ENCODE results near the gene TSPO2. TPM values are rescaled to one million over a fixed set of nuclear protein-coding genes. Genes with fewer than 3 reads are reported as not detected.
A peak's percentile ranks its signal among the peaks of the same experiment; 100 is the strongest.

The TSPO2 gene
- total RNA-seq, 6 donors from 2014 or later: not detected

DNA sequence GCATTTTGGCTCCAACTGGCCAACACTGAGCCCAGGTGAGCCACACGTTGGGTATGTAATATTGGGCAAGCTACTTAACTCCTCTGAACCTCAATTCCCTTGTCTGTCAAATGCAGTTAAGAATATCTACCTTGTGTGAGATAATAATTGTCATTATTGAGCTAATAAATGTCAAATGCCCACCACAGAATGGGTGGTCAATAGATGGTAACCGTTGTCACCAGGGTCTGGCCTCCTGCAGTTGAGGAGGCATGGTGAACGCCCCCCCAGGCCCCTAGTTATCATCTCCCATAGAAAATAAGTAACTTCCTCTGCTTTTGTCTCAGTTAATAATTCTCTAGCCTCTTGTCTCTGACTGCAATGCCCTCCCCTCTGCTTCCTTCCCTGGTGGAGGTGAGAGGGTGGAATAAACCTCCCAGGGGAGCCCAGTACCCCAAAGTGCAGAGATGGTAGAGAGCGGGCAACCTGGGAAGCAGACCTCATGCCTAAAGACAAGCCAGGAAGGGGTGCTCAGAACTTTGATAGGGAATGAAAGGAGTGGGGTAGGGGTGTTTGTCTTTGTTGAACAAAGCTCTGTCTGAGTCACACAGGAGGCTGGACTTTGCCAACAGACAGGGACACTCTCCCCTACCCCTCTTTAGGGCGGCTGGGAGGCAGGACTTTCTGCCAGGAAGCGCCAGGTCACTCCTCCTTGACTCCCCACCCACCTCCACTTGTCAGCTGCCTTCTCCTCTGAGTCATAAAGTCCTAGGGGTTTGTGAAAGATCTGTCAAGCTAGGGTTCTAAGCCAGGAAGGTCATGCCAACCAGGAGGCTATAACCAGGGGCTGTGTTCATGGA is 1.9 kb upstream of the TSPO2 start:
- Histone ChIP-seq H3K9me3 (no peaks in the 10 kb centered on the region), H3K36me3 (no peaks in the 10 kb centered on the region), H3K4me3 (no peak overlapping the region), H3K27me3 (no peaks in the 10 kb centered on the region), H3K27ac (no peak overlapping the region), H3K4me1 (peaks cover 0 to 9% (median 4%) of the 10 kb centered on the region in 4 donors)
- ATAC-seq (ENCODE audit: low FRiP score in 2 of 2): peak; percentile 18 to 30
- 63 to 71% methylated on average over 6 of the region's 6 CpGs for WGBS, 2 donors
- TF ChIP-seq EP300 (IDR thresholded peaks at IDR 0.05): no peak
- TF ChIP-seq, protein P1, sequence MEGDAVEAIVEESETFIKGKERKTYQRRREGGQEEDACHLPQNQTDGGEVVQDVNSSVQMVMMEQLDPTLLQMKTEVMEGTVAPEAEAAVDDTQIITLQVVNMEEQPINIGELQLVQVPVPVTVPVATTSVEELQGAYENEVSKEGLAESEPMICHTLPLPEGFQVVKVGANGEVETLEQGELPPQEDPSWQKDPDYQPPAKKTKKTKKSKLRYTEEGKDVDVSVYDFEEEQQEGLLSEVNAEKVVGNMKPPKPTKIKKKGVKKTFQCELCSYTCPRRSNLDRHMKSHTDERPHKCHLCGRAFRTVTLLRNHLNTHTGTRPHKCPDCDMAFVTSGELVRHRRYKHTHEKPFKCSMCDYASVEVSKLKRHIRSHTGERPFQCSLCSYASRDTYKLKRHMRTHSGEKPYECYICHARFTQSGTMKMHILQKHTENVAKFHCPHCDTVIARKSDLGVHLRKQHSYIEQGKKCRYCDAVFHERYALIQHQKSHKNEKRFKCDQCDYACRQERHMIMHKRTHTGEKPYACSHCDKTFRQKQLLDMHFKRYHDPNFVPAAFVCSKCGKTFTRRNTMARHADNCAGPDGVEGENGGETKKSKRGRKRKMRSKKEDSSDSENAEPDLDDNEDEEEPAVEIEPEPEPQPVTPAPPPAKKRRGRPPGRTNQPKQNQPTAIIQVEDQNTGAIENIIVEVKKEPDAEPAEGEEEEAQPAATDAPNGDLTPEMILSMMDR (IDR thresholded peaks at IDR 0.05): no peak
- TF ChIP-seq POLR2AphosphoS5 (IDR thresholded peaks at IDR 0.05): no peak
- no peak for TF ChIP-seq POLR2A (IDR thresholded peaks at IDR 0.05)
- peak in 1 of 2 donors; percentile 70 for DNase-seq

GRCh38 chr6:41040940-41041536 is 1.2 kb upstream of the TSPO2 start:
- Histone ChIP-seq H3K4me1 (peaks cover 0 to 9% (median 4%) of the 10 kb centered on the region in 4 donors), H3K9me3 (no peaks in the 10 kb centered on the region), H3K36me3 (no peaks in the 10 kb centered on the region), H3K27me3 (no peaks in the 10 kb centered on the region), H3K27ac (no peak overlapping the region), H3K4me3 (no peak overlapping the region)
- TF ChIP-seq POLR2AphosphoS5 (IDR thresholded peaks at IDR 0.05) (no peak), POLR2A (IDR thresholded peaks at IDR 0.05) (no peak), EP300 (IDR thresholded peaks at IDR 0.05) (no peak)
- TF ChIP-seq, protein P1 (IDR thresholded peaks at IDR 0.05): no peak
- WGBS, 2 donors: 93 to 100% methylated on average over 1 of the region's 1 CpG
- DNase-seq: no peak
- ATAC-seq (ENCODE audit: low FRiP score in 2 of 2): no peak

DNA sequence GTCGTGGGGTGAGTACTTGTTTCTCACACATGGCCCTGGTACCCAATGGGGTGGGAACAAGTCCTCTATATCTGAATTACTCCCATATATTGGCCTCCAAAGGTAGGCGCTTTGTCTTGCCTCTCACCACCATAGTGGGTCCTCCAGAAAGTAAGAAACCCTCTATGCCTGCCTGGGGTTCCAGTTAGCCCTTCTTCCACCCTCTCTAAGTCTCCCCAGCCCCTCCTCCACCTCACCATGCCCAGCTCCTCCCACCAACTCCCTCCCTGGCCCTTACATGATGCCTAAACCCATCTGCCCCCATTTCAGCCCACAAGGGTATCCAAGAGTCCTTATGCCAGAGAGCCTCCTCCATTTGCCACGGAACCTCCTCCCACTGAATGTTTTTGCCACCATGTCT is 884 bp downstream of the TSPO2 start:
- Histone ChIP-seq H3K36me3 (no peaks in the 10 kb centered on the region), H3K9me3 (no peaks in the 10 kb centered on the region), H3K27me3 (no peaks in the 10 kb centered on the region), H3K4me1 (peaks cover 0 to 9% (median 4%) of the 10 kb centered on the region in 4 donors), H3K27ac (no peak overlapping the region), H3K4me3 (no peak overlapping the region)
- DNase-seq (no peak), ATAC-seq (ENCODE audit: low FRiP score in 2 of 2) (no peak)
- TF ChIP-seq EP300 (IDR thresholded peaks at IDR 0.05) (no peak), POLR2AphosphoS5 (IDR thresholded peaks at IDR 0.05) (no peak), POLR2A (IDR thresholded peaks at IDR 0.05) (no peak)
- TF ChIP-seq, protein P1 (IDR thresholded peaks at IDR 0.05): no peak
- 96% methylated on average over 3 of the region's 3 CpGs for WGBS, 2 donors

DNA sequence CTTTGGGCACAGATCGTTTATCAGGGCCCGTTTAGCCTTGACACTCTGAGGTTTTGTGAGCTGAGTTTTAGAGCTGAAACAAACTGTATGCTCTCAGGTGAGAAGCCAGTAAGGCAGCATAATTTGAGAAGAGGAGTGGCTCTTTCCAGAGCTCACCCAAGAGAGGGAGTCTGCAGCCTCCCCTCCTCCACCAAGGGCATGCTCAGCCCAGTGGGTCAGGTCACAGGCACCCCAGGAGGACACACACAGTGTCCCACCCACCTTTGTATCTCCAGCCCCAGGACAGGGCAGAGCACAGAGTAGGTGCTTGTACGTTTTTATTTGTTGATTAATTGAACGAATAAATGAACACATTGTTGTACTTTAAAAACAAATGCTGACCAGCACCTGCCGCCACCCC is 3.4 kb downstream of the TSPO2 start:
- no peaks in the 10 kb centered on the region for H3K9me3 ChIP-seq

More for the DNA sequence above, 3.4 kb downstream of the TSPO2 start:
- no peaks in the 10 kb centered on the region for H3K36me3 ChIP-seq
- H3K27ac ChIP-seq: no peak overlapping the region
- H3K27me3 ChIP-seq: no peaks in the 10 kb centered on the region
- peaks cover 0 to 5% (median 2%) of the 10 kb centered on the region in 4 donors for H3K4me1 ChIP-seq
- no peak for DNase-seq
- no peak for TF ChIP-seq POLR2A (IDR thresholded peaks at IDR 0.05)
- TF ChIP-seq POLR2AphosphoS5 (IDR thresholded peaks at IDR 0.05): no peak
- TF ChIP-seq EP300 (IDR thresholded peaks at IDR 0.05): no peak
- TF ChIP-seq, protein P1 (IDR thresholded peaks at IDR 0.05): no peak
- no peak for ATAC-seq (ENCODE audit: low FRiP score in 2 of 2)
- 68 to 76% methylated on average over 5 of the region's 5 CpGs for WGBS, 2 donors
- no peak overlapping the region for H3K4me3 ChIP-seq

Measured in upper lobe of left lung (tissue), 6 donors.